Progenitor cell of endocrine pancreas (in vitro differentiated cells): ENCODE data around the gene PRKN. TPM values are rescaled to one million over a fixed set of nuclear protein-coding genes. Genes with fewer than 3 reads are reported as not detected.

ENCODE experiments used
- DNase-seq: peaks from one replicate; pipeline ENCODE4 v3.0.0; 2021; ENCODE audit warnings: low spot score; ENCODE audit not compliant: unreplicated experiment
- H3K27ac Mint-ChIP-seq: 2 replicates; pipeline ENCODE4 v1.8.0; 2021; ENCODE audit warnings: mild to moderate bottlenecking, moderate library complexity, mixed read lengths
- H3K27me3 Mint-ChIP-seq: 2 replicates; pipeline ENCODE4 v1.8.0; 2021; ENCODE audit warnings: mixed read lengths
- H3K36me3 Mint-ChIP-seq: 2 replicates; pipeline ENCODE4 v1.8.0; 2022; ENCODE audit warnings: mixed read lengths; ENCODE audit not compliant: insufficient read depth
- H3K4me1 Mint-ChIP-seq: 2 replicates; pipeline ENCODE4 v1.8.0; 2021; ENCODE audit warnings: low read depth, mixed read lengths
- H3K4me3 Mint-ChIP-seq: 2 replicates; pipeline ENCODE4 v1.8.0; 2021; ENCODE audit warnings: low read depth, mild to moderate bottlenecking, moderate library complexity, mixed read lengths
- H3K9me3 Mint-ChIP-seq: 2 replicates; pipeline ENCODE4 v1.8.0; 2021; ENCODE audit warnings: low read depth, mixed read lengths
- total RNA-seq: library from RNA; stranded (reverse); gene quantifications from 2 replicates; pipeline ENCODE4 v1.2.1, GENCODE V29; 2021
- TF ChIP-seq, protein P1 (sequence below): fragments of 200-600 bp; sonication (generic); IDR thresholded peaks from one replicate; pipeline ENCODE4 v1.5.0; 2021; ENCODE audit warnings: antibody characterized with exemption, mild to moderate bottlenecking; ENCODE audit not compliant: unreplicated experiment

The PRKN gene
- total RNA-seq, 1 donor from 2014 or later, result 4.6 TPM

DNA sequence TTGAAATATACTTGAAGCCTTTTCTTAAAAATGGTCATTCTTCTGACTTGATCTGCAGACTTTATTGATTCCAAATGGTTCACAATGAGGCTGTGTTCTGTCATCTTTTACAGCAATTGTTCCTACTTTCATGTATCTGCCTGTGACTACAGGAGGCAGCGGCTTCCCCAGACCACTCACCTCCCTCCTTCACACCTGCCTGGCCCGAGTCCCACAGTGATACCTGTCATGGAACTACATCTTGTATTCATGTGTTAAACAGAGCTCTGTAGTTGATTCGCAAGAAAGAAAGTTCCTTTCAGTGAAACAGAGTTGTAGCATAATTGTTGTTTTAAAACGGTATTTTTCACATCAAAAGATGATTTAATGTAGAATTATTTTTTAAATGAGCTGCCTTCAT, 780.2 kb downstream of the PRKN start:
- peaks cover 7% of the 10 kb centered on the region for H3K9me3 Mint-ChIP-seq
- peaks cover 4% of the 10 kb centered on the region for H3K36me3 Mint-ChIP-seq
- peaks cover 22% of the 10 kb centered on the region for H3K27me3 Mint-ChIP-seq
- no peak for DNase-seq
- no peaks in the 10 kb centered on the region for H3K4me1 Mint-ChIP-seq
- no peak overlapping the region for H3K27ac Mint-ChIP-seq
- H3K4me3 Mint-ChIP-seq, result no peak overlapping the region
- TF ChIP-seq, protein P1, sequence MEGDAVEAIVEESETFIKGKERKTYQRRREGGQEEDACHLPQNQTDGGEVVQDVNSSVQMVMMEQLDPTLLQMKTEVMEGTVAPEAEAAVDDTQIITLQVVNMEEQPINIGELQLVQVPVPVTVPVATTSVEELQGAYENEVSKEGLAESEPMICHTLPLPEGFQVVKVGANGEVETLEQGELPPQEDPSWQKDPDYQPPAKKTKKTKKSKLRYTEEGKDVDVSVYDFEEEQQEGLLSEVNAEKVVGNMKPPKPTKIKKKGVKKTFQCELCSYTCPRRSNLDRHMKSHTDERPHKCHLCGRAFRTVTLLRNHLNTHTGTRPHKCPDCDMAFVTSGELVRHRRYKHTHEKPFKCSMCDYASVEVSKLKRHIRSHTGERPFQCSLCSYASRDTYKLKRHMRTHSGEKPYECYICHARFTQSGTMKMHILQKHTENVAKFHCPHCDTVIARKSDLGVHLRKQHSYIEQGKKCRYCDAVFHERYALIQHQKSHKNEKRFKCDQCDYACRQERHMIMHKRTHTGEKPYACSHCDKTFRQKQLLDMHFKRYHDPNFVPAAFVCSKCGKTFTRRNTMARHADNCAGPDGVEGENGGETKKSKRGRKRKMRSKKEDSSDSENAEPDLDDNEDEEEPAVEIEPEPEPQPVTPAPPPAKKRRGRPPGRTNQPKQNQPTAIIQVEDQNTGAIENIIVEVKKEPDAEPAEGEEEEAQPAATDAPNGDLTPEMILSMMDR, result no peak

DNA sequence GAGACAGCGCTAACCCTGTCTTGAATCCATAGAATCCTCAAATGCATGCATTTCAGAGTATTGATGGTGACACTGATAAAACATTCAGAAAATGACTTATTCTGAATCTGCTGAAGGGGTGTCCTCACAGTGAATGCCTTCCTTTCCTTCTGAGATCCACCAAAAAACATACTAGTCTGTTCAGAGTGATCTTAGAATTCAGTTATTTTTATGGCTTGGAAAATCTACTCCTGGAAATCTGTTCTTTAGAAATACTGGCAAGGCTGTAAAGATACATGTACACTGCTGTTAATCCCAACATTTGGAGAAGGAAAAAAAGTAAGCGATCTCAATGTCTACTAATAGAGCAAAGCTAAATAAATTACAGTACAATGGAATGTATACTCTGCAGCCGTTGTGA, 781.1 kb downstream of the PRKN start:
- Mint-ChIP-seq H3K4me1 (no peaks in the 10 kb centered on the region), H3K4me3 (no peak overlapping the region), H3K27me3 (peaks cover 22% of the 10 kb centered on the region)

DNA sequence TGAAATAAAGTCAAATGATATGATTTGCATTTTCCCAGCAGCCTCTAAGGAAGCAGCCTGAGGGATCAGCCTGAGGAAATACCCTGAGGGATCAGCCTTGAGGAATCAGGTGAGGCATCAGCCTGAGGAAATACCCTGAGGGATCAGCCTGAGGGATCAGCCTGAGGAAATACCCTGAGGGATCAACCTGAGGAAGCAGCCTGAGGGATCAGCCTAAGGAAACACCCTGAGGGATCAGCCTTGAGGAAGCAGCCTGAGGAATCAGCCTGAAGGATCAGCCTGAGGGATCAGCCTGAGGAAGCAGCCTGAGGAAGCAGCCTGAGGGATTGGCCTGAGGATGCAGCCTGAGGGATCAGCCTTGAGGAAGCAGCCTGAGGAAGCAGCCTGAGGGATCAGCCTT, 784.0 kb downstream of the PRKN start:
- Mint-ChIP-seq H3K9me3 (no peaks in the 10 kb centered on the region), H3K4me3 (no peak overlapping the region), H3K27ac (no peak overlapping the region), H3K36me3 (no peaks in the 10 kb centered on the region), H3K4me1 (peaks cover 2% of the 10 kb centered on the region), H3K27me3 (peaks cover 22% of the 10 kb centered on the region)
- TF ChIP-seq, protein P1, result no peak
- DNase-seq, result no peak

More for the DNA sequence above, 781.1 kb downstream of the PRKN start:
- Mint-ChIP-seq H3K9me3 (peaks cover 5% of the 10 kb centered on the region), H3K36me3 (peaks cover 4% of the 10 kb centered on the region), H3K27ac (no peak overlapping the region)
- TF ChIP-seq, protein P1, result no peak
- no peak for DNase-seq

DNA sequence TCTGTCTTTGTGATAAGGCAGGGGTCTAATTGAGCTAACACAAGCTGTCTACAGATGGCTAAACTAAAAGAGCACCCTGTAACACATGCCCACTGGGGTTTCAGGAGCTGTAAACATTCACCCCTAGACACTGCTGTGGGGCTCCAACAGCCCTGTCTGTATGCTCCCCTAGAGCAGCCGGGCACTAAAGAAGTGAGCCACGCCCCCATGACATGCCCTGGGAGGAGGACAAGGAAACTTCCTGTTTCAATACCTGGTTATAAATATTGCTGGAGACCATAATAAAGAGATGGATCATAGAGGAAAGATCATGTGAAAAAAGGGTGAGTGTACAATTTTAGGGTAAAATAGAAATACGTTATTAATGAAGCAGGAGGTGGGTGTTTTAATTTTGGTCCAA, 786.0 kb downstream of the PRKN start:
- Mint-ChIP-seq H3K27ac (no peak overlapping the region), H3K27me3 (peaks cover 10% of the 10 kb centered on the region), H3K36me3 (no peaks in the 10 kb centered on the region), H3K4me3 (no peak overlapping the region), H3K9me3 (no peaks in the 10 kb centered on the region), H3K4me1 (peaks cover 2% of the 10 kb centered on the region)
- TF ChIP-seq, protein P1, result no peak
- no peak for DNase-seq

DNA sequence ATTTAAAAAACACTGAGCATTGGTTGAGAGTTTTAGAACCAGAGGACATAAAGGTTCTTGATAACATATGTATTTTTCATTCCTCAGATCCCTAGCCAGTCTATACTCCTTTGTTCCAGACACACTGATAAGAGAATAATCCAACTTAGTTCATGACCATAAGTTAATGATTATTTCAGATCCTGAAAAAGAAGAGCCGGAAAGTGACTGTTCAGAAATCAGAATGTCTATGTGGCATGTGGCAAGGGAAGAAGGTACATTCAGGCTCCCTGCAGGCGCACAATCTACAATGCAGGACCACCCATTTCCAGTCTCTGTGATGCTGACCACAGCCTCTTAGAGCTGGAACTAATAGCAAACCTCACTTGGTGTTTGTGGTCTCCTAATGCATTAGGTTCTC, 787.0 kb downstream of the PRKN start:
- DNase-seq, result no peak
- H3K9me3 Mint-ChIP-seq, result peaks cover 4% of the 10 kb centered on the region
- TF ChIP-seq, protein P1, result no peak
- no peak overlapping the region for H3K4me3 Mint-ChIP-seq
- H3K27ac Mint-ChIP-seq, result no peak overlapping the region
- H3K36me3 Mint-ChIP-seq, result no peaks in the 10 kb centered on the region
- peaks cover 4% of the 10 kb centered on the region for H3K27me3 Mint-ChIP-seq
- peaks cover 2% of the 10 kb centered on the region for H3K4me1 Mint-ChIP-seq
